ENCODE data around the gene AP3B1.
"Not testable (repeated sequence)": the region's sequence is repeated elsewhere in the genome, so short reads cannot be mapped to it uniquely, and the experiment has no call there.

AP3B1 gene

GRCh38 chr5:78237911-78238310, 56.6 kb downstream of the AP3B1 start:
- ATAC-seq, result no peak

- ATAC-seq, result no peak
Observed at GRCh38 chr5:78236046-78236445, 58.5 kb downstream of the AP3B1 start.

GRCh38 chr5:78235289-78235688, 59.2 kb downstream of the AP3B1 start:
- ATAC-seq, result no peak

- ATAC-seq, result no peak
Observed at GRCh38 chr5:78234804-78235203, 59.7 kb downstream of the AP3B1 start.

GRCh38 chr5:78232163-78232562, 62.3 kb downstream of the AP3B1 start:
- ATAC-seq, result no peak

- ATAC-seq, result no peak
Observed at GRCh38 chr5:78224358-78224757, 70.1 kb downstream of the AP3B1 start.

- peak; percentile 60 to 64 for ATAC-seq
Observed at GRCh38 chr5:78221964-78222451, 72.5 kb downstream of the AP3B1 start.

GRCh38 chr5:78221467-78221866, 73.0 kb downstream of the AP3B1 start:
- no peak for ATAC-seq

- no peak for ATAC-seq
Observed at GRCh38 chr5:78215972-78216371, 78.5 kb downstream of the AP3B1 start.

GRCh38 chr5:78215565-78215964, 78.9 kb downstream of the AP3B1 start:
- no peak for ATAC-seq

GRCh38 chr5:78213799-78214198, 80.7 kb downstream of the AP3B1 start:
- ATAC-seq, result no peak

- ATAC-seq, result no peak
Observed at GRCh38 chr5:78211052-78211451, 83.4 kb downstream of the AP3B1 start.

- ATAC-seq, result no peak
Observed at GRCh38 chr5:78204241-78204640, 90.3 kb downstream of the AP3B1 start.

GRCh38 chr5:78203815-78204214, 90.7 kb downstream of the AP3B1 start:
- no peak for ATAC-seq

- no peak for ATAC-seq
Observed at GRCh38 chr5:78190402-78190801, 104.1 kb downstream of the AP3B1 start.

- ATAC-seq, result not testable (repeated sequence)
Observed at GRCh38 chr5:78188681-78189080, 105.8 kb downstream of the AP3B1 start.

- ATAC-seq, result peak in 1 of 2 donors; percentile 20
Observed at GRCh38 chr5:78187172-78187571, 107.3 kb downstream of the AP3B1 start.

- ATAC-seq, result no peak
Observed at GRCh38 chr5:78182838-78183237, 111.7 kb downstream of the AP3B1 start.

GRCh38 chr5:78178356-78178755, 116.1 kb downstream of the AP3B1 start:
- no peak for ATAC-seq

- ATAC-seq, result not testable (repeated sequence)
Observed at GRCh38 chr5:78170335-78170734, 124.2 kb downstream of the AP3B1 start.

- no peak for ATAC-seq
Observed at GRCh38 chr5:78162253-78162862, 132.1 kb downstream of the AP3B1 start.

- ATAC-seq, result no peak
Observed at GRCh38 chr5:78157001-78157400, 137.5 kb downstream of the AP3B1 start.

GRCh38 chr5:78151594-78152271, 142.8 kb downstream of the AP3B1 start:
- no peak for ATAC-seq

- no peak for ATAC-seq
Observed at GRCh38 chr5:78137290-78137689, 157.2 kb downstream of the AP3B1 start.

GRCh38 chr5:78133423-78133822, 161.1 kb downstream of the AP3B1 start:
- no peak for ATAC-seq
